GM18907 (cell line): ENCODE results near the gene MRFAP1L1.

Experiments
- ATAC-seq: cut with Tn5 transposase; IDR thresholded peaks from one replicate; pipeline ENCODE4 v1.9.1; 2021; ENCODE audit warnings: mild to moderate bottlenecking, moderate library complexity; ENCODE audit not compliant: unreplicated experiment

MRFAP1L1 gene

GRCh38 chr4:6663596-6664393, 45.9 kb downstream of the MRFAP1L1 start:
- ATAC-seq, result no peak

GRCh38 chr4:6662591-6662990, 47.1 kb downstream of the MRFAP1L1 start:
- no peak for ATAC-seq

- no peak for ATAC-seq
These were observed 49.2 kb downstream of the MRFAP1L1 start for GRCh38 chr4:6660430-6660829.

- ATAC-seq, result no peak
These were observed 49.8 kb downstream of the MRFAP1L1 start for GRCh38 chr4:6659897-6660296.

- no peak for ATAC-seq
These were observed 51.0 kb downstream of the MRFAP1L1 start for GRCh38 chr4:6658597-6659075.

GRCh38 chr4:6658209-6658595, 51.5 kb downstream of the MRFAP1L1 start:
- no peak for ATAC-seq
